Activated CD4-positive, alpha-beta memory T cell treated with anti-CD3 and anti-CD28 coated beads for 36 hours (primary cell): ENCODE measurements around the gene ATRNL1. TPM values are rescaled to one million over a fixed set of nuclear protein-coding genes. Genes with fewer than 3 reads are reported as not detected.
"Not testable (repeated sequence)": the region's sequence is repeated elsewhere in the genome, so short reads cannot be mapped to it uniquely, and the experiment has no call there.

Source experiments
- CTCF ChIA-PET: fragments of 350-600 bp; sonication (Branson Sonifier 250); formaldehyde crosslinking; loops from one replicate; lab custom pipeline; 2021; ENCODE audit warnings: antibody characterized with exemption, inconsistent platforms; lab: Charles Lee
- POLR2A ChIA-PET: fragments of 350-600 bp; sonication (Branson Sonifier 250); formaldehyde crosslinking; loops from one replicate; lab custom pipeline; 2021; ENCODE audit warnings: antibody characterized with exemption; lab: Charles Lee
- DNase-seq: peaks from one replicate; pipeline ENCODE4 v3.0.0-alpha.2; 2020
- H3K27ac Mint-ChIP-seq: one replicate; pipeline ENCODE4 v1.8.0; 2021; ENCODE audit warnings: mixed read lengths
- H3K27me3 Mint-ChIP-seq: one replicate; pipeline ENCODE4 v1.8.0; 2021; ENCODE audit warnings: mixed read lengths
- H3K36me3 Mint-ChIP-seq: one replicate; pipeline ENCODE4 v1.8.0; 2021; ENCODE audit warnings: mixed read lengths
- H3K4me1 Mint-ChIP-seq: one replicate; pipeline ENCODE4 v1.8.0; 2021; ENCODE audit warnings: low read depth, mixed read lengths
- H3K4me3 Mint-ChIP-seq: one replicate; pipeline ENCODE4 v1.8.0; 2021; ENCODE audit warnings: mild to moderate bottlenecking, mixed read lengths
- H3K9me3 Mint-ChIP-seq: one replicate; pipeline ENCODE4 v1.8.0; 2021; ENCODE audit warnings: mixed read lengths
- intact Hi-C: fragments of 100-400 bp; cut with micrococcal nuclease; formaldehyde crosslinking; loops from one replicate; pipeline ENCODE4 v1.15.1; 2023
- total RNA-seq, 2 experiments: library from RNA; stranded (reverse); gene quantifications; one replicate each; pipeline ENCODE4 v1.2.3, GENCODE V29; 2021

Gene ATRNL1
- total RNA-seq, 2 experiments from 2014 or later = 0.12 to 0.17 TPM

GRCh38 chr10:115747811-115748210, 654.6 kb downstream of the ATRNL1 start:
- no peak overlapping the region for H3K4me3 Mint-ChIP-seq
- H3K27ac Mint-ChIP-seq = no peak overlapping the region
- H3K36me3 Mint-ChIP-seq = no peaks in the 10 kb centered on the region
- intact Hi-C loops = no loop called here
- POLR2A ChIA-PET = no interaction called here
- peaks cover 7% of the 10 kb centered on the region for H3K9me3 Mint-ChIP-seq
- CTCF ChIA-PET = no interaction called here
- no peaks in the 10 kb centered on the region for H3K4me1 Mint-ChIP-seq
- no peaks in the 10 kb centered on the region for H3K27me3 Mint-ChIP-seq
- no peak for DNase-seq

- intact Hi-C loops, H3K4me1 Mint-ChIP-seq, DNase-seq, H3K27me3 Mint-ChIP-seq, H3K4me3 Mint-ChIP-seq, H3K36me3 Mint-ChIP-seq, H3K27ac Mint-ChIP-seq, POLR2A ChIA-PET, CTCF ChIA-PET: not testable (repeated sequence)
- H3K9me3 Mint-ChIP-seq = peaks cover 24% of the 10 kb centered on the region
These were observed 665.3 kb downstream of the ATRNL1 start for GRCh38 chr10:115758488-115758887.

- POLR2A ChIA-PET = no interaction called here
These were observed 667.0 kb downstream of the ATRNL1 start for GRCh38 chr10:115760131-115760530.

GRCh38 chr10:115761166-115761565, 668.0 kb downstream of the ATRNL1 start:
- Mint-ChIP-seq H3K27ac (no peak overlapping the region), H3K9me3 (peaks cover 4% of the 10 kb centered on the region), H3K4me1 (no peaks in the 10 kb centered on the region), H3K4me3 (no peak overlapping the region), H3K36me3 (no peaks in the 10 kb centered on the region), H3K27me3 (no peaks in the 10 kb centered on the region)
- no peak for DNase-seq
- POLR2A ChIA-PET = no interaction called here
- intact Hi-C loops = no loop called here
- CTCF ChIA-PET = no interaction called here

More at GRCh38 chr10:115760131-115760530, 667.0 kb downstream of the ATRNL1 start:
- no peak for DNase-seq
- Mint-ChIP-seq H3K27ac (no peak overlapping the region), H3K4me1 (no peaks in the 10 kb centered on the region), H3K27me3 (no peaks in the 10 kb centered on the region), H3K36me3 (no peaks in the 10 kb centered on the region), H3K4me3 (no peak overlapping the region), H3K9me3 (peaks cover 9% of the 10 kb centered on the region)
- CTCF ChIA-PET = no interaction called here
- intact Hi-C loops = no loop called here

GRCh38 chr10:115762029-115762428, 668.9 kb downstream of the ATRNL1 start:
- ChIA-PET POLR2A (no interaction called here), CTCF (no interaction called here)
- Mint-ChIP-seq H3K36me3 (no peaks in the 10 kb centered on the region), H3K4me1 (no peaks in the 10 kb centered on the region), H3K27ac (no peak overlapping the region), H3K27me3 (no peaks in the 10 kb centered on the region), H3K4me3 (no peak overlapping the region), H3K9me3 (no peaks in the 10 kb centered on the region)
- no peak for DNase-seq
- intact Hi-C loops = no loop called here

GRCh38 chr10:115771755-115772154, 678.6 kb downstream of the ATRNL1 start:
- H3K9me3 Mint-ChIP-seq = peaks cover 3% of the 10 kb centered on the region
- H3K27me3 Mint-ChIP-seq = no peaks in the 10 kb centered on the region
- POLR2A ChIA-PET = no interaction called here
- DNase-seq = no peak
- CTCF ChIA-PET = no interaction called here
- H3K4me3 Mint-ChIP-seq = no peak overlapping the region
- H3K36me3 Mint-ChIP-seq = no peaks in the 10 kb centered on the region
- no peak overlapping the region for H3K27ac Mint-ChIP-seq
- intact Hi-C loops = no loop called here
- no peaks in the 10 kb centered on the region for H3K4me1 Mint-ChIP-seq

- Mint-ChIP-seq H3K4me3 (no peak overlapping the region), H3K27ac (no peak overlapping the region), H3K9me3 (peaks cover 3% of the 10 kb centered on the region), H3K4me1 (no peaks in the 10 kb centered on the region), H3K36me3 (no peaks in the 10 kb centered on the region), H3K27me3 (no peaks in the 10 kb centered on the region)
- CTCF ChIA-PET = no interaction called here
- intact Hi-C loops = no loop called here
- POLR2A ChIA-PET = no interaction called here
- DNase-seq = no peak
These were observed 679.4 kb downstream of the ATRNL1 start for GRCh38 chr10:115772606-115773005.

GRCh38 chr10:115773832-115774231, 680.7 kb downstream of the ATRNL1 start:
- H3K27ac Mint-ChIP-seq = no peak overlapping the region
- ChIA-PET CTCF (interaction anchor here (0.5 kb wide), 1 partner anchor 28 kb away, joined by 5 read pairs; no protein-coding TSS in a partner anchor), POLR2A (no interaction called here)
- H3K27me3 Mint-ChIP-seq = no peaks in the 10 kb centered on the region
- intact Hi-C loops = no loop called here
- no peaks in the 10 kb centered on the region for H3K36me3 Mint-ChIP-seq
- no peak for DNase-seq
- H3K4me1 Mint-ChIP-seq = no peaks in the 10 kb centered on the region
- peaks cover 3% of the 10 kb centered on the region for H3K9me3 Mint-ChIP-seq
- H3K4me3 Mint-ChIP-seq = no peak overlapping the region

GRCh38 chr10:115774721-115775120, 681.6 kb downstream of the ATRNL1 start:
- ChIA-PET CTCF (no interaction called here), POLR2A (no interaction called here)
- H3K4me1 Mint-ChIP-seq = no peaks in the 10 kb centered on the region
- no peaks in the 10 kb centered on the region for H3K36me3 Mint-ChIP-seq
- intact Hi-C loops = no loop called here
- H3K27ac Mint-ChIP-seq = no peak overlapping the region
- H3K4me3 Mint-ChIP-seq = no peak overlapping the region
- DNase-seq = no peak
- no peaks in the 10 kb centered on the region for H3K27me3 Mint-ChIP-seq
- H3K9me3 Mint-ChIP-seq = peaks cover 3% of the 10 kb centered on the region

- H3K4me3 Mint-ChIP-seq = no peak overlapping the region
- ChIA-PET POLR2A (interaction anchor here (0.7 kb wide), 1 partner anchor 410 kb away, joined by 3 read pairs; no protein-coding TSS in a partner anchor), CTCF (no interaction called here)
- no peaks in the 10 kb centered on the region for H3K36me3 Mint-ChIP-seq
- peaks cover 5% of the 10 kb centered on the region for H3K9me3 Mint-ChIP-seq
- no peak for DNase-seq
- H3K27ac Mint-ChIP-seq = no peak overlapping the region
- no peaks in the 10 kb centered on the region for H3K27me3 Mint-ChIP-seq
- intact Hi-C loops = no loop called here
- H3K4me1 Mint-ChIP-seq = no peaks in the 10 kb centered on the region
These were observed 684.5 kb downstream of the ATRNL1 start for GRCh38 chr10:115777646-115778045.

- intact Hi-C loops = no loop called here
- H3K4me3 Mint-ChIP-seq = no peak overlapping the region
- DNase-seq = no peak
- H3K4me1 Mint-ChIP-seq = no peaks in the 10 kb centered on the region
- no peaks in the 10 kb centered on the region for H3K27me3 Mint-ChIP-seq
- H3K9me3 Mint-ChIP-seq = peaks cover 4% of the 10 kb centered on the region
- POLR2A ChIA-PET = interaction anchor here (1.3 kb wide), 1 partner anchor 11 kb away, joined by 7 read pairs; no protein-coding TSS in a partner anchor
- no peaks in the 10 kb centered on the region for H3K36me3 Mint-ChIP-seq
- CTCF ChIA-PET = no interaction called here
- no peak overlapping the region for H3K27ac Mint-ChIP-seq
These were observed 697.1 kb downstream of the ATRNL1 start for GRCh38 chr10:115790220-115790619.

- Mint-ChIP-seq H3K27ac (no peak overlapping the region), H3K36me3 (peaks cover 2% of the 10 kb centered on the region), H3K9me3 (peaks cover 10% of the 10 kb centered on the region), H3K4me1 (no peaks in the 10 kb centered on the region), H3K27me3 (no peaks in the 10 kb centered on the region), H3K4me3 (no peak overlapping the region)
- intact Hi-C loops = loop anchor here (5.0 kb wide), 1 partner anchor 591 kb away; no protein-coding TSS in a partner anchor
- ChIA-PET POLR2A (no interaction called here), CTCF (no interaction called here)
- no peak for DNase-seq
These were observed 702.8 kb downstream of the ATRNL1 start for GRCh38 chr10:115795964-115796363.

- intact Hi-C loops = no loop called here
- no peaks in the 10 kb centered on the region for H3K4me1 Mint-ChIP-seq
- POLR2A ChIA-PET = interaction anchor here (1.1 kb wide), 1 partner anchor 10 kb away, joined by 7 read pairs; no protein-coding TSS in a partner anchor
These were observed 708.3 kb downstream of the ATRNL1 start for GRCh38 chr10:115801457-115801856.

More at GRCh38 chr10:115801457-115801856, 708.3 kb downstream of the ATRNL1 start:
- DNase-seq = no peak
- Mint-ChIP-seq H3K4me3 (no peak overlapping the region), H3K36me3 (peaks cover 2% of the 10 kb centered on the region), H3K27ac (no peak overlapping the region), H3K27me3 (no peaks in the 10 kb centered on the region), H3K9me3 (peaks cover 9% of the 10 kb centered on the region)
- CTCF ChIA-PET = no interaction called here
